GM18502 (cell line): ENCODE measurements around the gene VGLL2.

Source experiments
- ATAC-seq: cut with Tn5 transposase; IDR thresholded peaks from one replicate; pipeline ENCODE4 v1.9.1; 2021; ENCODE audit warnings: mild to moderate bottlenecking; ENCODE audit not compliant: unreplicated experiment, poor library complexity

The VGLL2 gene

GRCh38 chr6:117267766-117268534 is 2.6 kb downstream of the VGLL2 start:
- no peak for ATAC-seq

DNA sequence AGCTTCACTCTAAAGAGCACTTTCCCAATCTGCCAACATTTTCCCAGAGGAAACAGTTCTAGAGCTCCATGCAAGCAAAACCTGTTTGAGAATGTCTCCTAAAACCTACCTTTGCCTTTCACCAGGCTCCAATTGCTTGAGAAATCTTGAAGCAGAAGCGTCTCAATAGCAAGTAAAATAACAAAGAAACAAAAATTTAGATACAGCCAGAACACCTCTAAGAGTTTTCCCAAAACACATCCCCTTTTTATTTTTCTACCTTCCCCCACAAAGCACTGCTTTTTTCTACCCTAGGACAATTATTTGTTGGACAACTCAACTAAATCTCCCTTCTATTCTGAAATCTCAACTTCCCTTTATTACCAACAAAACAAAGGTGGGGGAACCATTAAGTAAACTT is 3.6 kb downstream of the VGLL2 start:
- no peak for ATAC-seq

DNA sequence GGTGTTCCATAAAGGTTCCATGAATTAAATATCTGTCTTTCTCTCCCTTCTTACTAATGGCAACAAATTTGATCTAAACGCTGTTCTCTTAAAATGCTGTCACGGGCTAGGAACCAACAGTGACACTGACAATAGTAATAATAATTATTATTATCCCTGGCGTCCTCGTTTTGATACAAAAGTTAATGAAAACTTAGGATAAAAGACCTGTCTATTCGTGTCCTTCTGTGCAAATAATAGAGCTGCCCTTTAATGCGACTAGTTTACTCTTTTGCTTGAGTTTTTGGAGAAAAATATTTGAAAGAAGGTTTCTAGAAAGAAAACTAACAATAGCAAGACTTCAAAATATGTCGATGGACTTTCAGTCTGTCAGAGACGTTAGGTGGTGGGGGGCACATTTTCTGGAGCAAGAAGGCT is 4.3 kb downstream of the VGLL2 start:
- no peak for ATAC-seq

DNA sequence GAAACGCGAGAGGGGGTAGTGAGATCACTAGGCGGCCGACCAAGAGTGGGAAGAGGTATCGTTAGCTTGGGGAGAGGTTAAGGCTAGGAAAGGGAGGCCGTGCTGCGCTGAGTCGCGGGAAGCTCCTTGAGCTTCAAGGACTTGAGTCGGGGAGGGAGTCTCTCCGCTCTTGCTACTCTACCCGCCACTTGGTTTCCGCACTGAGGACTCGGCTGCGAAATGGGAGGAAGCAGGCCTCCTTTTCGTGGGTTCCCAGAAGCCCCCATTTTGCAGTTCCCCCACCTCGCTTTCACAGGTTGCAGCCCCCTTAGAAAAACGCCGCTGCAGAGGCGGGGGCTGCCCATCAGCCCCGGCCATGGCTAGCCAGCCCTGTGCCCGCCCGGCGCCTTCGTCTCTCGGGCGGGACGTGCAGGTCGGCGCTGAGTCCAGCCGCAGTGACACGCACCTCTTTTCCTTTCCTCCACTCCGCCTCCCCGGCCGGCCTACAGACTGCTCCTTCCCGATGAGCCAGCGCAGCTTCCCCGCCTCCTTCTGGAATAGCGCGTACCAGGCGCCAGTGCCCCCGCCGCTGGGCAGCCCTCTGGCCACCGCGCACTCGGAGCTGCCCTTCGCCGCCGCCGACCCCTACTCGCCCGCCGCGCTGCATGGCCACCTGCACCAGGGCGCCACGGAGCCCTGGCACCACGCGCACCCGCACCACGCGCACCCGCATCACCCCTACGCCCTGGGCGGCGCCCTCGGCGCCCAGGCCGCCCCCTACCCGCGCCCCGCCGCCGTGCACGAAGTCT is 4.9 kb downstream of the VGLL2 start:
- no peak for ATAC-seq

DNA sequence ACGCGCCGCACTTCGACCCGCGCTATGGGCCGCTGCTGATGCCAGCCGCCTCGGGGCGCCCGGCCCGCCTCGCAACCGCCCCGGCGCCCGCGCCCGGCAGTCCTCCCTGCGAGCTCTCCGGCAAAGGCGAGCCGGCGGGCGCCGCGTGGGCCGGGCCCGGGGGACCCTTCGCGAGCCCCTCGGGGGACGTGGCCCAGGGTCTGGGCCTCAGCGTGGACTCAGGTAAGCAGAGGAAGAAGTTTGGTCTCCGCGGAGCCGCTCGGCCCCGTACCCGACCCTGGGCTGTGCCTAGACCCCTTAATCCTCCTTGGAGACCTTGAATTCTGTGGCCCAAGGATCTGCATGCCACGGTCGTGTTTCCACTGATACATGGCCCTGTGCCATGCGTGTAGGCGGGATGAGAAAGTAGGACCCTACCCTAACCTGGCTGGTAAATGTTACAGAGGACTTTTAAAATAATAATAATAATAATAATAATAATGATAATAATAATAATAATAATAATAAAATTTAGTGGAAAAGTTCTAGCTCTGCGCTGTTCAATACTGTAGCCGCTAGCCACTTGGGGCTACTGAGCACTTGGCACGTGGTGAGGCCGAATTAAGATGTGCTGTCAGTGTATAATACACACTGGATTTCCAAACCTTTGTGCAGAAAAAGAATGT is 5.6 kb downstream of the VGLL2 start:
- no peak for ATAC-seq

- ATAC-seq = no peak
These were observed 6.9 kb downstream of the VGLL2 start for GRCh38 chr6:117272032-117272866.

DNA sequence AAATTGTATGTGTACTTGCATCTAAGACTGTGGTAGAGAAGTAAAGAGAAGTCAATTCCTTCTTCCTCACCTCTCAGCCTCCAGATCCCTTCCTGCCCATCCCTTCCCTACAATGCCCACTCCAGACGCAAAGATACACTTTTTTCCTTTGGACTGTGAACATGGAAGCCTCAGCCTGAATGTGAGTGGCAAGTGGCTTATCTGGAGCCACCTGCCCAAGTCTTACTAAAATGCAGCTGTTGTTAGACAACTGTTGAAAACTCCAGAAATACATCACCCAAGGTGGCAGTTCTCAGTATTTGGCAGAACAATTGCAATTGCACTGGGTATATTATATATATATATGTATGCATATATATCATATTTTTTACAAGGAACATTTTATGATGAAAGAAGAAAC is 7.5 kb downstream of the VGLL2 start:
- no peak for ATAC-seq

DNA sequence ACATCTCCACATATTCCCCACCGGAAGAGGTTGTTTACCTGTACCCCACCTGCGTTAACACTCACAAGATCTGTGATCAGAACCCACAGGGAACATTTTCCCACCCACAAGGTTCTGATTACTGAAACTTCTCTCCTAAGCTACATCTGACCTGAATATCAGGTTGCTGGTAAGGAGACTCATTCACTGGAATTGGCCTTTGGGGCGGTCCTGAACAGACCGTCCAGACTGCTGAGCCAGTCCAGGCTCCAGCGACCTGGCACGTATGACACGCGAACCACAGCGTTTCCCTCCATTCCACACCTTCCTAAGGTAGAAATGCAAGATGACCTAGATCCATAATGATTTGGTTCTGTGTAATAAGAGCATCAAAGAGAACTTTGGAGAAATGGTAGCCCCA is 9.8 kb downstream of the VGLL2 start:
- ATAC-seq = no peak

GRCh38 chr6:117275711-117276110 is 10.4 kb downstream of the VGLL2 start:
- no peak for ATAC-seq

DNA sequence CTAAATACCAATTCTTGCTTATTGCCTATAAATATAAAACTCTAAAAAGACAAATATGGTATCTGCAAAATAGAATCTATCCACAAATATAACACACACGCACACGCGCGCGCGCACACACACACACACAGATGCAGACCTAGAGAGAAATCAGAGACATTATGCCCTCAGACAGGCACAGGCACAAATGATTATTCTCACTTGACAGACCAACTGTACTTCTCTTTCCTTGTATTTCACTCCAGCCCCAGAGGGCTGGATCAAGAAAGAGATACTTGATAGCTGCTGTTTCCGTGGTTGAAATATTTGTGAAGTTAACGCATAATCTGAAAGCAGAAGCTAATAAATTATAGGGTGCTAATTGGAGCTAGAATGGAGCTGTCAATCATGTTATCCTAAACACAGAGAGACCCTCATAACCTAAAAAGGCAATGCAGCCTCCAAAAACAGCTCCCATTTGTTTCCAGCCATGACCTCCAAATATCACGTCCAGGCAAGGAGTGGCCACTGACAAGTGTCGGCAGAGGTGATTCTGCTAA is 11.5 kb downstream of the VGLL2 start:
- no peak for ATAC-seq

DNA sequence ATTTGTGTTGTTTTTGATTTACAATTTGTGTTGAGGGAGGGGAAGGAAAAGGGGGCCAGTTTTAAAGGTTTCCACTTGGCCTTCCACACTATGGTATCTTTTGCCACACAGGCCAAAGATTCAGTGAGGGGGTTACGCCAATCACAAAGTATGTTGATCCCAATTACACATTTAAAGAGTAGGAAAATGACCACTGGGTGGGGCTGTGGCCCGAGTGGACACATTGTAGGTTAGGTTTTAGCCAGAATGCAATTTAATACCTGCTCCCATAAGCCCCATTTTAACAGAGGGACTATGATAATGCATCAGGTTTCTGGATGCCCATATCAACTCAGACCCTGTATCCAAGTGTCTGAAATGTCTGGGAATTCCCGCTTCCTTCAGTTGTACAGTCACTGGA is 15.6 kb downstream of the VGLL2 start:
- no peak for ATAC-seq

GRCh38 chr6:117288083-117288715 is 22.8 kb downstream of the VGLL2 start:
- no peak for ATAC-seq

DNA sequence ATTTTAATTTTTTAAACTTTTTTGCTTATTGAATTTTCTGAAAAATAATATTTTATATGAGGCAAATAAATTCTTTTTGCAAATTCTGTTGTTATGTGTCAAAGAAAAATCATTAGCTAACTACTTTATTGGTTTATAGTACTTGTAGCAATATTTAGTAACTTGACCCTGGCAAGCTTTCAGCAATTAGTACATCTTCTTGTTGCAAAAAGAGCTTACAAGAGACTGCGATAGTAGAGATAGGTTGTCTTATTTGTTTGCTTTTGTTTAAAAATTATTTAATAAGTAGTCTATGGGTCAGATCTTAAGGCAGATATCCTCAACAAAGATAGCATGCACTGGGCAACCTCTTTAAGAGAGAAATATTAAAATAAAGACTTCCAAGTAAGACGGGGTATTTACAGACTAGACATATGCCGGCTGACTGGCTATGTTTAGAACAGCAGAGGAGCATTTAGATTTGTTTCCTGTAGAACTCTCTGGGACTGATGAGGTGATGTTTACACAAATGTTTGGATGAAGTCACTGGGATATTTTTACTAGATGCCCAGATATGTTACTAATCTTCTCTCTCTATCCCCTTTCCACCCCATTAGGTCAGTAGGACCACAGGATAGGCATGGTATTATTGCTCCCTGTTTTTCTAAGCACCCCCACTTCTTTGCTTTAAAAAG is 25.0 kb downstream of the VGLL2 start:
- no peak for ATAC-seq

- ATAC-seq = no peak
These were observed 33.6 kb downstream of the VGLL2 start for GRCh38 chr6:117298941-117299340.

GRCh38 chr6:117303323-117303722 is 38.0 kb downstream of the VGLL2 start:
- no peak for ATAC-seq

DNA sequence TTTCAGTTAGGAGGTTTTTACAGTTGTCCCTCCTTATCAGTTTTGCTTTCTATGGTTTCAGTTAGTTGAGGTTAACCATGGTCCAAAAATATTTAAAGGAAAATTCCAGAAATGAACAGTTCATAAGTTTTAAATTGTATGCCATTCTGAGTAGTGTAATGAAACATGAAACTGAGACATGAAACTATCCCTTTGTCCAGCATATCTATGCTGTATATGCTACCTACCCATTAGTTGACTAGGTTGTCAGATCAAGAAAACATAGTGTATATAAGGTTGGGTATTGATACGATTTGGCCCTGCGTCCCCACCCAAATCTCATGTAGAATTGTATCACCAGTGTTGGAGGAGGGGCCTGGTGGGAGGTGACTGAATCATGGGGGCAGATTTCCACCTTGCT is 39.1 kb downstream of the VGLL2 start:
- ATAC-seq = no peak

DNA sequence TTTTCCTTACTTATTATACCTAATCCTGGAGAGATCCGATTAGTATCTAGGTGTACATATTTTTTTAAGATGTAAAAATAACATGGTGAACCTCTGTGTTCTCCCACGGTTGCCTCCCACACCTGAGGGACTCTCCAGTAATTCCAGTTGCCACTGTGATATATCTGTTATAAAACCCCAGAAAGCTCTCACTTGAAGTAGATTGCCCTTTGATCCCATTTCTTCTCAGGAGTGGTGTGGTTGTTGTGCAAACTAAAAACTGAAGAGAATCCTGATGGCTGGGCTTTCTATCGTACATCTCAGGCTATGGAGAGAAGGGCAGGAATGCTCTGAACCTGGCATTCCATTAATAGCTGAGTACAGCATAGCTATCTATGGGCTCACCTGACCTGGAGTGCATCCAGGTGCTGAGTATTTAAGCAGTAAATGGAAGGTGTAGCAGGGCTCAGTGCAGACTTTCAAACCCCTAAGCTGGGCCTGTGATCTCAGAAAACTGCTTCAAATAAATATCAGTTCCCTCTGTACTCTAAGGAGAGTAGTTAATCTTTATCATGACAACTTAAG is 41.0 kb downstream of the VGLL2 start:
- ATAC-seq = no peak

- no peak for ATAC-seq
These were observed 42.3 kb downstream of the VGLL2 start for GRCh38 chr6:117307655-117308054.

DNA sequence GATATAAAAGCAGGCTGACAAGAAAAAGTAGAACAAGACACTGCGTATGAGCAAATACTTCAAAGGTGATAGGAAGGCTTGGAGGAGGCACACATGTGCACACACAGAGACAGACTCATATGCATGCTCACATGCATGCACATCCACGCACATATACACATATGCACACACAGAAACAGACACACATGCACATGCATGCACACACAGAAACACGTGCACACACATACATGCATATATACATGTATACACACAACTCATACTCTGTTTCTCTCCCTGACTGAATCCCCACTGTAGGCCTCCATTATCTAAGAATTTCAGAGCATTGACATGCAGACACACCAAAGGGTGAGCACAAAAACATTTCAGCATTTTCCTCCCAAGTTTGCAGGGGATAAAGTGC is 43.7 kb downstream of the VGLL2 start:
- no peak for ATAC-seq
